ENCODE data around the gene RALGPS1. TPM values are rescaled to one million over a fixed set of nuclear protein-coding genes. Genes with fewer than 3 reads are reported as not detected.

RALGPS1 gene
- total RNA-seq, 2 experiments from 2014 or later, result 1.9 to 2.2 TPM

DNA sequence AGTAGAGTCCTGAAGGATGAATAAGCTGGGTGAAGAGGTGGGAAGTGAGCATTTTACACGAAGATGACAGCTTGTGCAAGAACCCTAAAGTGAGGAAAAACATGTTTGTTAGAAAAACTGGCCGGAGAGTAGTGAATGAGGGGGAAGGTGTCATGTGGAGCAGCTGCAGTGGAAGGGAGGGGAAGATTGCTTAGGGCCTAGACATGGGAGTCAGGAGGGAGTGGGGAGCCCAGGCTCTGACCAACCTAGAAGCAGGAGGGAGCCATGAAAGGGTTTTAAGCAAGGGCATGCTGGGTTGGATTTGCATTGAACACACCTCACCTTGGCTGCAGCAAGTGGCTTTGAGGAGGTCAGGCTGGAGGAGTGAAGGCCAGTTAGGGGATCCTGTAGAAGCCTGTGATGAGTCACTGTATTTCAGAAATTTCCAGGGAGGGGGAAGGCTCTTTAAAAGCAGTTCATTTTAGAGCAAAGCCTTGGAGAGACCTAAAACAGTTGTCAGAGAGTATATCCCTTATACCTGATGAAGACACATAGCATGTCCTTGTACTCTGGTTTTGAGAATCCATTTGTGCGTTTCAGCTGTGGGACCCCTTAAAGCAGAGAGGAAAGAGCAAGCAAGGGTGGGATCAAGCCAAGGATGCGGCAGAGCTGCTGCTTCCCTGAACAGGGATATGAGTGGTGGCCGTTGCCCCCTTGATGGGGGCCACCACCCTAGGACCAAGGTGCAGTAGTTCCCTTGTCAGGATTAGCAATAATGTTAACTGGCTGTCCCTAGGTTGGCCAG, 162.5 kb downstream of the RALGPS1 start:
- H3K4me3 Mint-ChIP-seq, result no peak overlapping the region
- ChIA-PET CTCF (no interaction called here), POLR2A (interaction anchor here (0.8 kb wide), 1 partner anchor 105 kb away, joined by 3 read pairs; no protein-coding TSS in a partner anchor)
- no peak overlapping the region for H3K27ac Mint-ChIP-seq
- ATAC-seq (no peak), DNase-seq (no peak)
- H3K36me3 Mint-ChIP-seq (ENCODE audit: low read depth), result peaks cover 4% of the 10 kb centered on the region
- peaks cover 4% of the 10 kb centered on the region for H3K9me3 Mint-ChIP-seq
- H3K4me1 Mint-ChIP-seq (ENCODE audit: low read depth), result no peaks in the 10 kb centered on the region
- peaks cover 1% of the 10 kb centered on the region for H3K27me3 Mint-ChIP-seq
- intact Hi-C loops (cut with micrococcal nuclease), result no loop called here
- TF ChIP-seq, protein P1, sequence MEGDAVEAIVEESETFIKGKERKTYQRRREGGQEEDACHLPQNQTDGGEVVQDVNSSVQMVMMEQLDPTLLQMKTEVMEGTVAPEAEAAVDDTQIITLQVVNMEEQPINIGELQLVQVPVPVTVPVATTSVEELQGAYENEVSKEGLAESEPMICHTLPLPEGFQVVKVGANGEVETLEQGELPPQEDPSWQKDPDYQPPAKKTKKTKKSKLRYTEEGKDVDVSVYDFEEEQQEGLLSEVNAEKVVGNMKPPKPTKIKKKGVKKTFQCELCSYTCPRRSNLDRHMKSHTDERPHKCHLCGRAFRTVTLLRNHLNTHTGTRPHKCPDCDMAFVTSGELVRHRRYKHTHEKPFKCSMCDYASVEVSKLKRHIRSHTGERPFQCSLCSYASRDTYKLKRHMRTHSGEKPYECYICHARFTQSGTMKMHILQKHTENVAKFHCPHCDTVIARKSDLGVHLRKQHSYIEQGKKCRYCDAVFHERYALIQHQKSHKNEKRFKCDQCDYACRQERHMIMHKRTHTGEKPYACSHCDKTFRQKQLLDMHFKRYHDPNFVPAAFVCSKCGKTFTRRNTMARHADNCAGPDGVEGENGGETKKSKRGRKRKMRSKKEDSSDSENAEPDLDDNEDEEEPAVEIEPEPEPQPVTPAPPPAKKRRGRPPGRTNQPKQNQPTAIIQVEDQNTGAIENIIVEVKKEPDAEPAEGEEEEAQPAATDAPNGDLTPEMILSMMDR (IDR thresholded peaks at IDR 0.05), result no peak

DNA sequence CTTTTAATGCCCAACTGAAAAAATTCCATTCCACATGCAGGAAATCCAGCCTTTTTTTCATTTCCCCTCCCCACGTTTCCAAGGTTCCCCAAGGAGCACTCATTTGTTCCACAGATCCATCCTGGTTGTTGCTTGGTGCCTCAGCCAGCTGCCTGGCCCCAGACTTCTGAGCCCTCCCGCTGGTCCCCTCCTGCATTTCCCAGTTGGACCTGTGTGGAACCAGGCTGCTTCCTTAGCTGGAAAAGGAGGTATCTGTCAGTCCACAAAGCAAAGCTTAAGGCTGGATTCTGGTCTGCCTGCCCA, 163.0 kb downstream of the RALGPS1 start:
- peaks cover 1% of the 10 kb centered on the region for H3K27me3 Mint-ChIP-seq
- H3K36me3 Mint-ChIP-seq (ENCODE audit: low read depth), result no peaks in the 10 kb centered on the region
- ChIA-PET POLR2A (interaction anchor here (1.0 kb wide), 1 partner anchor 16 kb away, joined by 3 read pairs; no protein-coding TSS in a partner anchor), CTCF (no interaction called here)
- H3K4me1 Mint-ChIP-seq (ENCODE audit: low read depth), result no peaks in the 10 kb centered on the region
- intact Hi-C loops (cut with micrococcal nuclease), result no loop called here
- TF ChIP-seq, protein P1 (IDR thresholded peaks at IDR 0.05), result no peak
- DNase-seq (no peak), ATAC-seq (no peak)
- no peak overlapping the region for H3K27ac Mint-ChIP-seq
- no peak overlapping the region for H3K4me3 Mint-ChIP-seq
- no peaks in the 10 kb centered on the region for H3K9me3 Mint-ChIP-seq

DNA sequence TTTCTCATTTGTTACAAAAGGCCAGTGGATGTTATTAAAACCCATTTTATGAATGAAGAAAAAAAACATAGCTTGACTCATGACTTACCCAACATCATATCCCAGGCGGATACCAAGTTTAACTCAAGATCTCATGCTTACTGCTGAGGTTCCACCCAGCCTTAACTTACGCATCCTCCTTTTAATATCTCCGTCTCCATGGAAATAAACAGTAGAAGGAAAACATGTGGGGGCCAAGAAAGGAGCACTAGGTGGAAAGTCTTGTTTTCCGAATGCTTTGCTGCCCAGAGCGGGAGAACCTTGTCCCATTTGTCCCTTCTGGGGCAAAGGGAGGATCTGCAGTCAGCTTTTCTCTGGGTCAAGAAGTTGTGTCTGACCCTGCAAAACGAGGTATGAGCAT, 163.8 kb downstream of the RALGPS1 start:
- TF ChIP-seq, protein P1 (IDR thresholded peaks at IDR 0.05), result no peak
- ChIA-PET CTCF (no interaction called here), POLR2A (interaction anchor here (1.0 kb wide), 1 partner anchor 15 kb away, joined by 3 read pairs; no protein-coding TSS in a partner anchor)
- DNase-seq (no peak), ATAC-seq (no peak)
- no peak overlapping the region for H3K27ac Mint-ChIP-seq
- H3K27me3 Mint-ChIP-seq, result peaks cover 1% of the 10 kb centered on the region
- no peaks in the 10 kb centered on the region for H3K36me3 Mint-ChIP-seq (ENCODE audit: low read depth)
- no peaks in the 10 kb centered on the region for H3K9me3 Mint-ChIP-seq
- intact Hi-C loops (cut with micrococcal nuclease), result no loop called here
- H3K4me1 Mint-ChIP-seq (ENCODE audit: low read depth), result no peaks in the 10 kb centered on the region
- no peak overlapping the region for H3K4me3 Mint-ChIP-seq

DNA sequence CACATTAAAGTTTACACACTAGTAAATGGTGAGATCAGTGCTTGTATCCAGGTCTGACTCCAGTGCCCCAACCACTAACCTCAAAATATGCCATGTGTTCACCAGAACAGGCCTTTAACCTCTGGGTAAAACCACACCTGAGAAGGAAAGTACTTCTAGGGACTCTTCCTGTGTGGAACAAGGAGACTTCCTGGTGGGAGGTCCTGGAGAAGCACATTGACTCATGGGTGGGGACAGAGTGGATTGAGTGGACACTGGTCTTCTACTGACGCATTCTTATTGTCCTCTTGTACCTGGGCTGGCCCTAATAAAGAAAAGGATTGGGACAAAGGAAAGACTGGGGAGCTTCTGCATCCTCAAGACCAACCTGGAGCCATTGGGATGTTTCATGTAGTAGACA, 164.4 kb downstream of the RALGPS1 start:
- intact Hi-C loops (cut with micrococcal nuclease), result no loop called here
- CTCF ChIA-PET, result interaction anchor here (0.7 kb wide), 1 partner anchor 18 kb away, joined by 3 read pairs; no protein-coding TSS in a partner anchor
- no peak overlapping the region for H3K4me3 Mint-ChIP-seq
- H3K27ac Mint-ChIP-seq, result no peak overlapping the region
- H3K36me3 Mint-ChIP-seq (ENCODE audit: low read depth), result no peaks in the 10 kb centered on the region
- no peaks in the 10 kb centered on the region for H3K4me1 Mint-ChIP-seq (ENCODE audit: low read depth)
- no peak for DNase-seq
- no peak for ATAC-seq
- no peaks in the 10 kb centered on the region for H3K9me3 Mint-ChIP-seq
- TF ChIP-seq, protein P1 (IDR thresholded peaks at IDR 0.05), result no peak
- POLR2A ChIA-PET, result no interaction called here
- H3K27me3 Mint-ChIP-seq, result peaks cover 1% of the 10 kb centered on the region

DNA sequence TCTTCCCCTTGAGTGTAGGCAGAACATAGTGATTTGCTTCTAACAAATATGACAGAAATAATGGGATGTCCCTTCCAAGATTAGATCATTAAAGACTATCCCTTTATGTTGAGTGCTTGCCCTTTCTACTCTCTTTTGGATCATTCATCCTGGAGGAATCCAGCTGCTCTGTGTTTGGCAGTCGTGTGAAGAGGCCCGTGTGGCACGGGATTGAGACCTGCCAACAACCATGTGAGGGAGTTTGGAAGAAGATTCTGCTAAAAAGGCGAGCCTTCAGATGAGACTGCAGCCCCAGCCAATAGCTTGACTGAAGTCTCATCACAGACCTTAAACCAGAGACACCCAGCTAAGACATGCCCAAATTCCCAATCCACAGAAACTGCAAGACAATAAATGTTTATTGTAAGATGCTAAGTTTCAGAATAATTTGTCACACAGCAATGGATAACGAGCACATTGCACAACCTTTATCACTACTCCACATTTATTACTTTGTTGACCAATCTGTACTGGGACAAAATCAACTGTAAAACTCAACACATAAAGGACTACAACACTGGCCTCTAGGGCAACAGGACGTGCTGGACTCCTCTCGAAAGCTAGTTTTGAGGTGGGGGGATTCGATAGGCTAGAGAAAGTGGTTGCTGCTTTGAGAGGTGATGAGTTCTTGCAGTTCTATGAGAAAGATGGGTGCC, 165.0 kb downstream of the RALGPS1 start:
- no peak for ATAC-seq
- Mint-ChIP-seq H3K36me3 (ENCODE audit: low read depth) (no peaks in the 10 kb centered on the region), H3K4me3 (no peak overlapping the region), H3K9me3 (no peaks in the 10 kb centered on the region), H3K27me3 (peaks cover 4% of the 10 kb centered on the region), H3K27ac (no peak overlapping the region), H3K4me1 (ENCODE audit: low read depth) (peaks cover 4% of the 10 kb centered on the region)
- ChIA-PET CTCF (interaction anchor here (0.7 kb wide), 1 partner anchor 17 kb away, joined by 3 read pairs; no protein-coding TSS in a partner anchor), POLR2A (interaction anchor here (0.6 kb wide), 1 partner anchor 209 kb away, joined by 3 read pairs; no protein-coding TSS in a partner anchor)
- TF ChIP-seq, protein P1 (IDR thresholded peaks at IDR 0.05), result no peak
- no peak for DNase-seq
- intact Hi-C loops (cut with micrococcal nuclease), result no loop called here
